GM12875 (cell line): ENCODE measurements around the gene DRC7.

Experiments used
- H3K4me3 ChIP-seq: one replicate; pipeline ENCODE4 v1.5.1; 2011; ENCODE audit warnings: low read depth, low read length, control low read depth
- TF ChIP-seq, protein P1 (sequence below): IDR thresholded peaks from 2 replicates; pipeline ENCODE4 v1.5.1; 2011; ENCODE audit warnings: low read depth, mild to moderate bottlenecking, control low read depth, inconsistent platforms, low read length, moderate library complexity, borderline replicate concordance; ENCODE audit not compliant: insufficient read depth

Gene DRC7

DNA sequence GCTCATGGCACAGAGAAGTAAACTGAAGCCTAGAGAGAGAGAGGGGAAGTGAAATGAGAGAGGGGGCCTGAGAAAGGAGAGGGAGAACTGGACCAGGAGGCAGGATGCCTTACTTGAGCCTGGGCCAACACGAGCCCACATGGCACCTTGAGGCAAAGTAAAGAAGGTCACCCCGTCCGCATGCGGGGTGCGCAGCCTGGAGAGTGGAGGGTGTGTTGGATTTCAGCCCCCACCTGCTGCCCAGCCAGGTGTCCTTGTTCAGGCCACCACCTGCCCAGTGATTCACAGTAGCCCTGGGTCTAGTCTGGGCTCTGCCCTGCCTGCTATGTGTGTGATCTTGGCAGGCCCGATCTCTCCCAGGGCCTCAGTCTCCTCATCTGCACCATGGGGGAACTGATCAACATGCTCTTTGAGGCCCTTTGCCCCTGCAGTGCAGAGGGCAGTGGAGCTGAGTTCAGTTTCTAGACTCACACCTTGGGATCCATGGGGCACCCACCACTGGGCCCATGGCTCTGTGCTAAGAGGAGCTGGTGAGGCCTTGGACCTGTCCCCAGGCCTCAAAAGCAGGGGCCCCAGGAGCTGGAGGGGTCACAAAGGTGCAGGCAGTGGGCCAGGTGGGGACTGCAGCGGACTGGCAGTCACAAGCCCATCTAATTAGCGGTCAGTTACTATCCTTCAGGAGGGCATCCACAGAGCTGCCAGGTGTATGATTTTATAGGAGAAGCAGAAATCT is 9.8 kb upstream of the DRC7 start:
- TF ChIP-seq, protein P1, sequence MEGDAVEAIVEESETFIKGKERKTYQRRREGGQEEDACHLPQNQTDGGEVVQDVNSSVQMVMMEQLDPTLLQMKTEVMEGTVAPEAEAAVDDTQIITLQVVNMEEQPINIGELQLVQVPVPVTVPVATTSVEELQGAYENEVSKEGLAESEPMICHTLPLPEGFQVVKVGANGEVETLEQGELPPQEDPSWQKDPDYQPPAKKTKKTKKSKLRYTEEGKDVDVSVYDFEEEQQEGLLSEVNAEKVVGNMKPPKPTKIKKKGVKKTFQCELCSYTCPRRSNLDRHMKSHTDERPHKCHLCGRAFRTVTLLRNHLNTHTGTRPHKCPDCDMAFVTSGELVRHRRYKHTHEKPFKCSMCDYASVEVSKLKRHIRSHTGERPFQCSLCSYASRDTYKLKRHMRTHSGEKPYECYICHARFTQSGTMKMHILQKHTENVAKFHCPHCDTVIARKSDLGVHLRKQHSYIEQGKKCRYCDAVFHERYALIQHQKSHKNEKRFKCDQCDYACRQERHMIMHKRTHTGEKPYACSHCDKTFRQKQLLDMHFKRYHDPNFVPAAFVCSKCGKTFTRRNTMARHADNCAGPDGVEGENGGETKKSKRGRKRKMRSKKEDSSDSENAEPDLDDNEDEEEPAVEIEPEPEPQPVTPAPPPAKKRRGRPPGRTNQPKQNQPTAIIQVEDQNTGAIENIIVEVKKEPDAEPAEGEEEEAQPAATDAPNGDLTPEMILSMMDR = no peak
- no peak overlapping the region for H3K4me3 ChIP-seq

DNA sequence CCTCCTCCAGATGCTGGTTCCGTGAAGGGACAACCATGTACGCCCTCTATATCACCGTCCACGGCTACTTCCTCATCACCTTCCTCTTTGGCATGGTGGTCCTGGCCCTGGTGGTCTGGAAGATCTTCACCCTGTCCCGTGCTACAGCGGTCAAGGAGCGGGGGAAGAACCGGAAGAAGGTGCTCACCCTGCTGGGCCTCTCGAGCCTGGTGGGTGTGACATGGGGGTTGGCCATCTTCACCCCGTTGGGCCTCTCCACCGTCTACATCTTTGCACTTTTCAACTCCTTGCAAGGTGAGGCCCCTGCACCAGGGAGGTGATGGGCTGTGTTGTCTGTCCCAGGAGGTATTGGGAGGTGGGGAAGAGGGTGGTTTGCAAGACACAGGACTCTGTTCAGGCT is 9.0 kb upstream of the DRC7 start:
- no peak overlapping the region for H3K4me3 ChIP-seq
- TF ChIP-seq, protein P1 = no peak

DNA sequence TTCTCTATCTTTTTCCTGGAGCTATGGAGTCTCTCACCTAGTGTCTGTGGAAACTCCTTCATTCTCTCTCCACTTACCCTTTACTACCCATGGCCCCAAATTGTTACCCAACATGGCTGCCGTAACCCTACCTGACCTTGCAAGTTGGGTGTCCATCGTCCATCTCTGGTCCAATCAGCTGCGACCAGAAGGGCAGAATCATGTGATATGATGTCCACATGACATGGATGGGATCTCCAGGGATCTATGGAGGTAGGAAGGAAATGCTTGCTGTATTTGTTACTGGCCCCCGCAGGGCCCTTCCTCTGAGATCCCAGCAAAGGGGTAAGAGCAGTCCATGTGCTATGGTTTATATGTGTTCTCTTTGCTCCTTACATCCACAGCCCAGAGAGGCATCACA is 8.0 kb upstream of the DRC7 start:
- no peak overlapping the region for H3K4me3 ChIP-seq
- TF ChIP-seq, protein P1 = no peak

DNA sequence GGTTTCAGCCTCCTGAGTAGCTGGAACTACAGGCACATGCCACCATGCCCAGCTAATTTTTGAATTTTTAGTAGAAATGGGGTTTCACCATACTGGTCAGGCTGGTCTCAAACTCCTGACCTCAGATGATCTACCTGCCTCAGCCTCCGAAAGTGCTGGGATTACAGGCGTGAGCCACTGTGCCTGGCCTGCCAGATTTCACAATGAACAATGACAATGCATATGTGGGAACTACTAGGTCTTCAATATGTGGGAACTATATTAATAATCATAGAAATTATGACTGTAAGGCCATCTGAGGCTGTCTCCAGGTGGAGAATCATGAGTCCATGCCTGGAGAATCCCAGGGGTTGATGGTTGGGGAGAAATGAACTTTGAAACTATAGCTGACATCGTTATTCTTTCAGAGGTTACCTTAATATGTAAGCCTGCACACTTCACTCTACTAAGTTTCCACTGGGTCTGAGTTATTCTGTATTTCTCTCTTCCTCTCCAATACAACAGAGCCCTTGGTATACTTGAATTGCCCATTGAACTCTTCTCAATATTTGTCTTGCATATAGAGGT is 7.2 kb upstream of the DRC7 start:
- TF ChIP-seq, protein P1 = no peak
- H3K4me3 ChIP-seq = no peak overlapping the region

DNA sequence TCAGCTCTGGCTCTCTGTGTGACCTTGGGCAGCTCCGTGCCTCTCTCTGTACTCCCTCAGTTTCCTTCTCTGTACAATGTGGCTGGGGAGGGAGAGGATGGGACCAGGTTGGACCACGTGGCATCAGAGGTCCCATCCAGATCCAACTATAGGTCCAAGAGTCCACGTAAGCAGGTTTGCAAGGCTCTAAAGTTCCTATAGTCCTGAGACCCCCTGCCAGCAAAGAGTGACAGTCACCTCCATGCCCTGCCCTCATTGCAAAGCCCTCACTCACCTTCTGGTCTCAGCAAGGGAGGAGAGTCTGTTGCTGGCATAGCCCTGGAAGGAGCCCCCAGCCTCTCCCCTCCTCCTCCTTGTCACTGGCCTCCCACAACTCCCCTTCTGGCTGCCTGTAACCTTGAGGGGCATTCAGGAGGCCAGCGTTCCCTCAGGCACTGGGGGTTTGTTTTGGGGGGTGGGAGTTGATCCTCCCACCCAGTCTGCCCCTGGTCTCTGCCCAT is 6.1 kb upstream of the DRC7 start:
- H3K4me3 ChIP-seq = no peak overlapping the region
- TF ChIP-seq, protein P1 = no peak

DNA sequence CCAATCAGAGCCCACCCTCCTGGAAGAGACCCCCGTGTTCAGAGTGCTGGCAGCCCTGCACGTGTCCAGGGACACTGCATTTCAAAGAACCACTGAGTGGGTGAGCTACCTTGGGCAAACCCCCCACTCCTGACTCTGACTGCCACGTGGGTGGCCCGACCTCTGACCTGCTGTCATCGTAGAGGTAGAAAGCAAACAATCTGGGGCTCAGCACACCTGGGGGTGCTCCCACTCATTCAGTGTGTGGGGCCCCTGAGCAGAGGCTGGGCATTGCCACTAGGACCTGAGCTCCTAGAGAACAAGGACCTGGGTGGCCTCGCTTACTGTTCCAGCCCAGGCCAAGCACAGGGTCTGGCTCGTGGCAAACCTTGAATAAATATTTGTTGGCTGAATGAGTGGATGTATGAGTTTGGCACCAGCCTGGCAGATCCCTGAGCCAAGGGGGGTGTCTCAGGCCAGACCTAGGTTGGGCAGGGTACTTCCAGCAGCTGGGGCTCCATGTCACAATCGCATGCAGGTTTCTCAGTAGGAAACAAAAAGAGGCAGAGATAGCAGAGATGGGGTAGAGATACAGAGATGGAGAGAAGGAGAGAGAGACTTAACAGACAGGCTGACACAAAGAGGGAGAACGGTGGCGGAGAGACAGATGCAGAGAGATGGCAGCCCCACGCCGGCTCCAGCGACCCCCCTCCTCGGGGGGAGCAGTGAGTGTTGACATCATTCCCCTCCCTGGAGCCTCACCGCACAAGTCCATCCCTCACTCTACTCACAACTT is 5.4 kb upstream of the DRC7 start:
- TF ChIP-seq, protein P1 = no peak

More for the DNA sequence above, 5.4 kb upstream of the DRC7 start:
- no peak overlapping the region for H3K4me3 ChIP-seq
